ENCODE results near the gene CFAP221. TPM values are rescaled to one million over a fixed set of nuclear protein-coding genes. Genes with fewer than 3 reads are reported as not detected.

The CFAP221 gene
- total RNA-seq, 3 donors from 2014 or later: 0.98 to 3.5 TPM; not detected in 1

DNA sequence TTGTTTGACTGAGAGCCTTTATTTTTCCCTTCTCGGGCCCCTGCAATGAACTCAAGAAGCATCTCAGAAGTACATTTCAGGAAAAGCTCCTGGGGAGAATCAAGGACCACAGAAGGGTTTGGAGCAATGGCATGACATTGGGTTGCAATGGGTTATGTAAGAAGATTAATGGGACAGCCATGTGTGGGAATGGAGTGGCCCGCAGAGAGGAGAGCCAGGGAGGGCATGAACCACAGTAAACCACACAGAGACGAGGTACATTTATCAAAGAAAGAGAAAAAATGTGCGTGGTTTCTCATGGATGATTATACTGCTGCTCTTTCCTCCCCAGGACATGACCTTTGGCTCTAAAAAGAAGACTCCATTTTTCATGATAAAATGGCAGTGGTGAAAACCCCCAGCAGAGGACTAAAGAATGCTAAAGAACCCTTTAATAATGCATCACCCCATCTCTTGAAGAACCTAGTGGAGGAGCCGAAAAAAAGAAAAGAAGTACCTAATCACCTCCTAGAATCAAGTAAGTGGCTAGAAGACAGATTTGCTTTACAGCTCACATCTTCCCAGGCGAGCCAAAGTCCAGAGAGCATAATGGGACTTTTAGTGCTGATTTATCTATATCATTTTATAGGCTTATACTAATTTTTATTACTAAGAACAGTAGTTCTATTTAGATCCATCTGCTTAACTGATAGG, 1.7 kb downstream of the CFAP221 start:
- intact Hi-C loops (cut with DNase I; ENCODE audit: low total_unique reads): no loop called here
- no peaks in the 10 kb centered on the region for H3K36me3 ChIP-seq
- no peaks in the 10 kb centered on the region for H3K4me1 ChIP-seq
- DNase-seq (ENCODE audit: low spot score in 2 of 2): no peak
- TF ChIP-seq, protein P1, sequence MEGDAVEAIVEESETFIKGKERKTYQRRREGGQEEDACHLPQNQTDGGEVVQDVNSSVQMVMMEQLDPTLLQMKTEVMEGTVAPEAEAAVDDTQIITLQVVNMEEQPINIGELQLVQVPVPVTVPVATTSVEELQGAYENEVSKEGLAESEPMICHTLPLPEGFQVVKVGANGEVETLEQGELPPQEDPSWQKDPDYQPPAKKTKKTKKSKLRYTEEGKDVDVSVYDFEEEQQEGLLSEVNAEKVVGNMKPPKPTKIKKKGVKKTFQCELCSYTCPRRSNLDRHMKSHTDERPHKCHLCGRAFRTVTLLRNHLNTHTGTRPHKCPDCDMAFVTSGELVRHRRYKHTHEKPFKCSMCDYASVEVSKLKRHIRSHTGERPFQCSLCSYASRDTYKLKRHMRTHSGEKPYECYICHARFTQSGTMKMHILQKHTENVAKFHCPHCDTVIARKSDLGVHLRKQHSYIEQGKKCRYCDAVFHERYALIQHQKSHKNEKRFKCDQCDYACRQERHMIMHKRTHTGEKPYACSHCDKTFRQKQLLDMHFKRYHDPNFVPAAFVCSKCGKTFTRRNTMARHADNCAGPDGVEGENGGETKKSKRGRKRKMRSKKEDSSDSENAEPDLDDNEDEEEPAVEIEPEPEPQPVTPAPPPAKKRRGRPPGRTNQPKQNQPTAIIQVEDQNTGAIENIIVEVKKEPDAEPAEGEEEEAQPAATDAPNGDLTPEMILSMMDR (IDR thresholded peaks at IDR 0.05): no peak
- TF ChIP-seq POLR2AphosphoS5 (IDR thresholded peaks at IDR 0.05) (no peak), POLR2A (IDR thresholded peaks at IDR 0.05) (no peak)
- H3K27me3 ChIP-seq: peaks cover 0 to 13% of the 10 kb centered on the region in 2 donors
- H3K27ac ChIP-seq: no peak overlapping the region
- H3K9me3 ChIP-seq: no peaks in the 10 kb centered on the region
- H3K4me3 ChIP-seq: no peak overlapping the region

DNA sequence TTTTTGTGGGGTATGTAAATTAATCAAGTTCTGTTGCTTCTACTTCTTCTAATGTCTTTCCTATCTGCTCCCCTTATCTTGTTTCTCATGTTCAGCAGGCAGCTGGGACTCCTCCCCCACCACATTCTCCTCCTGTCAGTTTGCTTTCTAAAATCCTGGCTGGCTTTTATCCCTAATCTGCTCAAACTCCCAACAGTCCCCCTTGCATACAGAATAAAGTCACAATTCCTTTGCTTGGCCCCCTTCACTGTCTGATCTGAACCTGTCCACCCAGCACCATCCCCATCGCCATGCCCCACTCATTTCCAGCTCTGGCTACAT, 2.2 kb downstream of the CFAP221 start:
- Histone ChIP-seq H3K9me3 (no peaks in the 10 kb centered on the region), H3K27ac (no peak overlapping the region), H3K36me3 (no peaks in the 10 kb centered on the region), H3K4me1 (no peaks in the 10 kb centered on the region), H3K27me3 (peaks cover 0 to 12% of the 10 kb centered on the region in 2 donors), H3K4me3 (no peak overlapping the region)
- DNase-seq (ENCODE audit: low spot score in 2 of 2): no peak
- intact Hi-C loops (cut with DNase I; ENCODE audit: low total_unique reads): no loop called here
- TF ChIP-seq POLR2A (IDR thresholded peaks at IDR 0.05) (no peak), POLR2AphosphoS5 (IDR thresholded peaks at IDR 0.05) (no peak)
- TF ChIP-seq, protein P1 (IDR thresholded peaks at IDR 0.05): no peak

DNA sequence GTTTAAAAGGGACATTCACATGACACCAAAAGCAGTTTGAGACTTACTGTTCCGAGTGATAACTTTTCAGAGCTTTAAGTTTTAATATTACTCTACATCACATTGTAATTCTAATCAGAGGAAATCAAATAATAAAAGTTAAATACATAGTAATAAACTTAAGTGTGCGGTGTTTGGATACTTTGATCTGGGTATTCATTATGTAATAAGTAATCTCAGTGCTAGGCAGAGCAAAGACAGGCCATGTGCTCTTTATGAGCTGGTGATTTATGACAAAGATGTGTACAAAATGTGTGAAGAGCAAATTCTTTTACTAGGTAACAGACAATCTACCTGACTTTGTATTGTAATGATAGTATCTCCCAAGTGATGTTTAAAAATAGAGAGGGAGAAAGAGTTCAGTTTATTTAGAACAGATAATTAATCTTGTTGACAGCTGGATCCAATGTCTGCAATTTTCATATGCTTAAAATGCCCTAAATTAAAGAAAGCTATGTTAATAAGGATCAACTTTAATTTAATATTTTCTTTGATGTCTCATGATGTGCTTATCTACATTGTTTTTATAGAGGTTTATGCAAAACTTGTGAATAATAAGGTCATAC, 4.4 kb downstream of the CFAP221 start:
- Histone ChIP-seq H3K27ac (no peak overlapping the region), H3K4me1 (no peaks in the 10 kb centered on the region), H3K9me3 (no peaks in the 10 kb centered on the region), H3K27me3 (no peaks in the 10 kb centered on the region), H3K36me3 (no peaks in the 10 kb centered on the region), H3K4me3 (no peak overlapping the region)
- TF ChIP-seq POLR2AphosphoS5 (IDR thresholded peaks at IDR 0.05) (no peak), POLR2A (IDR thresholded peaks at IDR 0.05) (no peak)
- TF ChIP-seq, protein P1 (IDR thresholded peaks at IDR 0.05): no peak
- intact Hi-C loops (cut with DNase I; ENCODE audit: low total_unique reads): no loop called here
- DNase-seq (ENCODE audit: low spot score in 2 of 2): no peak

DNA sequence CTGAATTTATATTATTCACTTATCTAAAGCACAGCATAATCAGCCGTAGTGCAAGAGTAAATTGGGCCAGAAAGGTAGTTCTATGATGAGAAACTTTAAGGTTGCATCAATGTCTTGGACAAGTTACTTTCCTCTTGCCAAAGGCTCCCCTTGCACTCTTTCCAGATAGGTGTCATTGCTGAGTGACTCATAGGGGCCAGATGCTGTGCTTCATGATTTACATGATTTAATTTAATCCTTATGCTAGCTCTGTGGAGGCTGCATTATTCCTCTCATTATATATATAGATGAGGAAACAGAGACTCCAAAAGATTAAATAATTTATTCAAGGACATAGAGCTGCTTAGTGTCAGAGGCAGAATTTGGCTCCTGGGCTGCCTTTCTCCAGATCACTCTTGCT, 5.0 kb downstream of the CFAP221 start:
- TF ChIP-seq POLR2AphosphoS5 (IDR thresholded peaks at IDR 0.05) (no peak), POLR2A (IDR thresholded peaks at IDR 0.05) (no peak)
- TF ChIP-seq, protein P1 (IDR thresholded peaks at IDR 0.05): no peak
- no peaks in the 10 kb centered on the region for H3K36me3 ChIP-seq
- H3K9me3 ChIP-seq: no peaks in the 10 kb centered on the region
- no peak overlapping the region for H3K27ac ChIP-seq
- H3K4me1 ChIP-seq: no peaks in the 10 kb centered on the region
- intact Hi-C loops (cut with DNase I; ENCODE audit: low total_unique reads): no loop called here
- no peak overlapping the region for H3K4me3 ChIP-seq
- H3K27me3 ChIP-seq: no peaks in the 10 kb centered on the region
- DNase-seq (ENCODE audit: low spot score in 2 of 2): no peak

DNA sequence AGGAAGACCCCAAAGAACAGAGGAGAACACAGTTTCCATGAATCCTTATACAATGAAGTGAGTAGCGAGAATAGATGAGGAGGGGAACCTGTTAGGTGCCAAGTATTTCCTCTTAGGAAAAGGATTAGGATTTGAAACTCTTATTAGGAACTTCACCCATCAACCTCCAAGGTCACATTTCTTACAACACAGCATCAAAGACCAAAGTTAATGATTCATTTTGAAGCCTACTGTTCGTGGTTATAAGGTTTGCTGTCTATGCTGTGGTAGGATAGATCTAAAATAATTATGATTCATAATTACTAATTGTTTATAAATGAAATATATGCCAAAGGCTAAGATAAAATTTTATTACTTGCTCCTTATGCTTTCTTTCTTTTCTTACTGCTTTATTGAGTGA, 6.1 kb downstream of the CFAP221 start:
- TF ChIP-seq POLR2A (IDR thresholded peaks at IDR 0.05) (no peak), POLR2AphosphoS5 (IDR thresholded peaks at IDR 0.05) (no peak)
- TF ChIP-seq, protein P1 (IDR thresholded peaks at IDR 0.05): no peak
- no peaks in the 10 kb centered on the region for H3K27me3 ChIP-seq
- no peaks in the 10 kb centered on the region for H3K9me3 ChIP-seq
- no peak overlapping the region for H3K4me3 ChIP-seq
- no peak overlapping the region for H3K27ac ChIP-seq
- H3K4me1 ChIP-seq: no peaks in the 10 kb centered on the region
- intact Hi-C loops (cut with DNase I; ENCODE audit: low total_unique reads): no loop called here
- no peaks in the 10 kb centered on the region for H3K36me3 ChIP-seq
- DNase-seq (ENCODE audit: low spot score in 2 of 2): no peak
